Neural progenitor cell (in vitro differentiated cells): Measurements from ENCODE around the gene CD86. TPM values are rescaled to one million over a fixed set of nuclear protein-coding genes. Genes with fewer than 3 reads are reported as not detected.

Source experiments
- DNase-seq: peaks from one replicate; pipeline ENCODE4 v3.0.0-alpha.2; 2016; ENCODE audit warnings: low spot score
- H2AFZ ChIP-seq: fragments of 200-600 bp; sonication (generic); replicated peaks from 2 replicates; pipeline ENCODE4 v1.6.1; 2016; ENCODE audit warnings: antibody characterized with exemption
- H3F3A ChIP-seq: fragments of 200-600 bp; sonication (generic); 2 replicates; pipeline ENCODE4 v1.6.1; 2016; ENCODE audit warnings: antibody characterized with exemption, low read depth
- H3K27ac ChIP-seq: fragments of 200-600 bp; sonication (generic); 2 replicates; pipeline ENCODE4 v1.5.1; 2016; ENCODE audit warnings: mild to moderate bottlenecking
- H3K27me3 ChIP-seq: fragments of 200-600 bp; sonication (generic); 2 replicates; pipeline ENCODE4 v1.6.1; 2016; ENCODE audit warnings: mild to moderate bottlenecking, moderate library complexity
- H3K36me3 ChIP-seq: fragments of 200-600 bp; sonication (generic); 2 replicates; pipeline ENCODE4 v1.5.1; 2016
- H3K4me1 ChIP-seq: fragments of 200-600 bp; sonication (generic); 2 replicates; pipeline ENCODE4 v1.6.1; 2016; ENCODE audit warnings: mixed run types
- H3K4me2 ChIP-seq: fragments of 200-600 bp; sonication (generic); 2 replicates; pipeline ENCODE4 v1.6.1; 2016
- H3K4me3 ChIP-seq: fragments of 200-600 bp; sonication (generic); 2 replicates; pipeline ENCODE4 v1.5.1; 2016
- H3K79me2 ChIP-seq: fragments of 200-600 bp; sonication (generic); 2 replicates; pipeline ENCODE4 v1.6.1; 2016; ENCODE audit warnings: low read depth
- H3K9ac ChIP-seq: fragments of 200-600 bp; sonication (generic); 2 replicates; pipeline ENCODE4 v1.6.1; 2016
- H3K9me3 ChIP-seq: fragments of 200-600 bp; sonication (generic); 2 replicates; pipeline ENCODE4 v1.5.1; 2016; ENCODE audit warnings: low read depth
- H4K20me1 ChIP-seq: fragments of 200-600 bp; sonication (generic); 2 replicates; pipeline ENCODE4 v1.6.1; 2016; ENCODE audit warnings: low read depth
- H3K27ac Mint-ChIP-seq: 3 replicates; pipeline ENCODE4 v1.8.0; 2021; ENCODE audit warnings: mixed read lengths
- H3K27me3 Mint-ChIP-seq: 2 replicates; pipeline ENCODE4 v1.8.0; 2022; ENCODE audit warnings: low read depth, mild to moderate bottlenecking, inconsistent platforms, moderate library complexity, mixed read lengths; ENCODE audit not compliant: insufficient read depth
- H3K36me3 Mint-ChIP-seq: 3 replicates; pipeline ENCODE4 v1.8.0; 2021; ENCODE audit warnings: mixed read lengths
- H3K4me1 Mint-ChIP-seq: 3 replicates; pipeline ENCODE4 v1.8.0; 2021; ENCODE audit warnings: mixed read lengths
- H3K4me3 Mint-ChIP-seq: 3 replicates; pipeline ENCODE4 v1.8.0; 2021; ENCODE audit warnings: mild to moderate bottlenecking, moderate library complexity, mixed read lengths
- H3K9me3 Mint-ChIP-seq: 3 replicates; pipeline ENCODE4 v1.8.0; 2020; ENCODE audit warnings: mixed read lengths
- CTCF ChIP-seq: fragments of 200-600 bp; sonication (generic); IDR thresholded peaks from 2 replicates; pipeline ENCODE4 v1.5.1; 2017; ENCODE audit warnings: antibody characterized with exemption, mild to moderate bottlenecking
- EZH2 ChIP-seq: fragments of 200-600 bp; sonication (generic); IDR thresholded peaks from 2 replicates; pipeline ENCODE4 v1.6.1; 2017; ENCODE audit warnings: antibody characterized with exemption, mild to moderate bottlenecking, moderate library complexity
- EZH2phosphoT487 ChIP-seq: fragments of 200-600 bp; sonication (generic); IDR thresholded peaks from 2 replicates; pipeline ENCODE4 v1.6.1; 2017; ENCODE audit warnings: antibody characterized with exemption
- total RNA-seq: library from RNA; depleted of rRNA; stranded (reverse); fragments of >200 nt; gene quantifications from 2 replicates; pipeline ENCODE4 v1.2.3, GENCODE V29; 2015; ENCODE audit warnings: low replicate concordance

CD86 gene
- total RNA-seq, 1 donor from 2014 or later = not detected

- no peaks in the 10 kb centered on the region for H3K36me3 Mint-ChIP-seq
- Histone ChIP-seq H3K9ac (no peak overlapping the region), H4K20me1 (no peaks in the 10 kb centered on the region), H3K79me2 (no peaks in the 10 kb centered on the region), H2AFZ (no peak overlapping the region), H3K4me2 (no peak overlapping the region), H3F3A (no peaks in the 10 kb centered on the region), H3K36me3 (no peaks in the 10 kb centered on the region), H3K9me3 (no peaks in the 10 kb centered on the region), H3K4me3 (no peak overlapping the region), H3K4me1 (no peaks in the 10 kb centered on the region), H3K27me3 (no peaks in the 10 kb centered on the region), H3K27ac (no peak overlapping the region)
- no peak overlapping the region for H3K4me3 Mint-ChIP-seq
- TF ChIP-seq CTCF (no peak), EZH2 (no peak), EZH2phosphoT487 (no peak)
- H3K27me3 Mint-ChIP-seq = no peaks in the 10 kb centered on the region
- H3K4me1 Mint-ChIP-seq = no peaks in the 10 kb centered on the region
- no peak for DNase-seq
- H3K9me3 Mint-ChIP-seq = no peaks in the 10 kb centered on the region
- H3K27ac Mint-ChIP-seq = no peak overlapping the region
Observed at GRCh38 chr3:122084799-122085198, 29.6 kb downstream of the CD86 start.

GRCh38 chr3:122085673-122086072, 30.5 kb downstream of the CD86 start:
- H3F3A ChIP-seq = no peaks in the 10 kb centered on the region
- Mint-ChIP-seq H3K9me3 (no peaks in the 10 kb centered on the region), H3K27me3 (no peaks in the 10 kb centered on the region), H3K4me3 (no peak overlapping the region), H3K27ac (no peak overlapping the region), H3K36me3 (no peaks in the 10 kb centered on the region), H3K4me1 (no peaks in the 10 kb centered on the region)
- H3K79me2 ChIP-seq = no peaks in the 10 kb centered on the region
- H2AFZ ChIP-seq = no peak overlapping the region
- no peak overlapping the region for H3K4me3 ChIP-seq
- no peak overlapping the region for H3K4me2 ChIP-seq
- H3K27me3 ChIP-seq = no peaks in the 10 kb centered on the region
- no peaks in the 10 kb centered on the region for H3K36me3 ChIP-seq
- TF ChIP-seq EZH2phosphoT487 = no peak
- TF ChIP-seq EZH2 = no peak
- no peak for TF ChIP-seq CTCF
- no peak overlapping the region for H3K27ac ChIP-seq
- no peaks in the 10 kb centered on the region for H3K4me1 ChIP-seq
- DNase-seq = no peak
- no peaks in the 10 kb centered on the region for H3K9me3 ChIP-seq
- H4K20me1 ChIP-seq = no peaks in the 10 kb centered on the region
- H3K9ac ChIP-seq = no peak overlapping the region

- no peaks in the 10 kb centered on the region for H3K4me1 ChIP-seq
- no peaks in the 10 kb centered on the region for H3F3A ChIP-seq
- H4K20me1 ChIP-seq = no peaks in the 10 kb centered on the region
- H3K27me3 Mint-ChIP-seq = no peaks in the 10 kb centered on the region
- H3K4me3 Mint-ChIP-seq = no peak overlapping the region
- H3K27ac ChIP-seq = no peak overlapping the region
- no peaks in the 10 kb centered on the region for H3K9me3 ChIP-seq
- H3K9me3 Mint-ChIP-seq = no peaks in the 10 kb centered on the region
- no peak for DNase-seq
- no peak overlapping the region for H3K27ac Mint-ChIP-seq
- H2AFZ ChIP-seq = no peak overlapping the region
- TF ChIP-seq CTCF = no peak
- no peak for TF ChIP-seq EZH2
- TF ChIP-seq EZH2phosphoT487 = no peak
- no peaks in the 10 kb centered on the region for H3K27me3 ChIP-seq
- H3K9ac ChIP-seq = no peak overlapping the region
- H3K36me3 Mint-ChIP-seq = no peaks in the 10 kb centered on the region
- H3K36me3 ChIP-seq = no peaks in the 10 kb centered on the region
- no peaks in the 10 kb centered on the region for H3K79me2 ChIP-seq
- H3K4me2 ChIP-seq = no peak overlapping the region
- H3K4me3 ChIP-seq = no peak overlapping the region
- H3K4me1 Mint-ChIP-seq = peaks cover 17% of the 10 kb centered on the region
Observed at GRCh38 chr3:122088531-122088930, 33.4 kb downstream of the CD86 start.
